GM19351 (cell line): ENCODE results near the gene BPGM.
A peak's percentile ranks its signal among the peaks of the same experiment; 100 is the strongest.
"Not testable (repeated sequence)": the region's sequence is repeated elsewhere in the genome, so short reads cannot be mapped to it uniquely, and the experiment has no call there.

ENCODE experiments used
- ATAC-seq: cut with Tn5 transposase; IDR thresholded peaks from one replicate; pipeline ENCODE4 v1.9.1; 2021; ENCODE audit warnings: mild to moderate bottlenecking, moderate library complexity; ENCODE audit not compliant: unreplicated experiment

BPGM gene

GRCh38 chr7:134630893-134631292 is 15.8 kb upstream of the BPGM start:
- no peak for ATAC-seq

- no peak for ATAC-seq
Measured at GRCh38 chr7:134632052-134632451, 14.6 kb upstream of the BPGM start.

GRCh38 chr7:134632937-134633540 is 13.6 kb upstream of the BPGM start:
- no peak for ATAC-seq

- ATAC-seq = peak; percentile 95
Measured at GRCh38 chr7:134636008-134636449, 10.6 kb upstream of the BPGM start.

GRCh38 chr7:134637441-134637840 is 9.2 kb upstream of the BPGM start:
- ATAC-seq = no peak

- ATAC-seq = no peak
Measured at GRCh38 chr7:134637934-134638719, 8.5 kb upstream of the BPGM start.

- ATAC-seq = no peak
Measured at GRCh38 chr7:134639061-134639460, 7.6 kb upstream of the BPGM start.

- ATAC-seq = no peak
Measured at GRCh38 chr7:134639683-134640279, 6.9 kb upstream of the BPGM start.

GRCh38 chr7:134640842-134641715 is 5.6 kb upstream of the BPGM start:
- no peak for ATAC-seq

- not testable (repeated sequence) for ATAC-seq
Measured at GRCh38 chr7:134641981-134642380, 4.7 kb upstream of the BPGM start.

- no peak for ATAC-seq
Measured at GRCh38 chr7:134643131-134643530, 3.5 kb upstream of the BPGM start.

GRCh38 chr7:134645478-134645877 is 1.2 kb upstream of the BPGM start:
- ATAC-seq = no peak

GRCh38 chr7:134645935-134646334 is 718 bp upstream of the BPGM start:
- ATAC-seq = no peak

GRCh38 chr7:134648456-134648855 is 1.8 kb downstream of the BPGM start:
- ATAC-seq = no peak

GRCh38 chr7:134649226-134649775 is 2.6 kb downstream of the BPGM start:
- no peak for ATAC-seq

GRCh38 chr7:134651991-134652390 is 5.3 kb downstream of the BPGM start:
- ATAC-seq = no peak

- ATAC-seq = peak; percentile 56
Measured at GRCh38 chr7:134654104-134654775, 7.6 kb downstream of the BPGM start.

GRCh38 chr7:134657526-134657925 is 10.9 kb downstream of the BPGM start:
- ATAC-seq = no peak

- ATAC-seq = no peak
Measured at GRCh38 chr7:134660242-134660785, 13.7 kb downstream of the BPGM start.

- ATAC-seq = no peak
Measured at GRCh38 chr7:134660961-134661376, 14.3 kb downstream of the BPGM start.
